Measurements from ENCODE around the gene ACAD9.
A peak's percentile ranks its signal among the peaks of the same experiment; 100 is the strongest.
"Not testable (repeated sequence)": the region's sequence is repeated elsewhere in the genome, so short reads cannot be mapped to it uniquely, and the experiment has no call there.

The ACAD9 gene

GRCh38 chr3:128879125-128879969 lies at the start of gene ACAD9:
ACAD9 (plus strand) TSS chr3:128879620; CDS start chr3:128879692, 72 bp downstream.
- DNase-seq = peak; percentile 98

- not testable (repeated sequence) for DNase-seq
Observed at GRCh38 chr3:128829925-128830625, 49.3 kb upstream of the ACAD9 start.

GRCh38 chr3:128830762-128831161 lies 48.7 kb upstream of the ACAD9 start:
- DNase-seq = not testable (repeated sequence)

- not testable (repeated sequence) for DNase-seq
Observed at GRCh38 chr3:128832979-128833378, 46.4 kb upstream of the ACAD9 start.

- DNase-seq = no peak
Observed at GRCh38 chr3:128835096-128835495, 44.3 kb upstream of the ACAD9 start.

GRCh38 chr3:128841926-128842920 lies 37.2 kb upstream of the ACAD9 start:
- no peak for DNase-seq

GRCh38 chr3:128844502-128844901 lies 34.9 kb upstream of the ACAD9 start:
- DNase-seq = no peak

- DNase-seq = no peak
Observed at GRCh38 chr3:128845119-128845777, 34.2 kb upstream of the ACAD9 start.

- peak; percentile 83 for DNase-seq
Observed at GRCh38 chr3:128845778-128846485, 33.5 kb upstream of the ACAD9 start.

GRCh38 chr3:128846486-128846891 lies 32.9 kb upstream of the ACAD9 start:
- no peak for DNase-seq

GRCh38 chr3:128847666-128848370 lies 31.6 kb upstream of the ACAD9 start:
- no peak for DNase-seq

GRCh38 chr3:128848936-128849335 lies 30.5 kb upstream of the ACAD9 start:
- no peak for DNase-seq

- no peak for DNase-seq
Observed at GRCh38 chr3:128849911-128850455, 29.4 kb upstream of the ACAD9 start.

- DNase-seq = no peak
Observed at GRCh38 chr3:128850544-128850943, 28.9 kb upstream of the ACAD9 start.

GRCh38 chr3:128851601-128852000 lies 27.8 kb upstream of the ACAD9 start:
- no peak for DNase-seq

- DNase-seq = no peak
Observed at GRCh38 chr3:128853826-128854225, 25.6 kb upstream of the ACAD9 start.

GRCh38 chr3:128854475-128854874 lies 24.9 kb upstream of the ACAD9 start:
- DNase-seq = peak; percentile 15

- DNase-seq = no peak
Observed at GRCh38 chr3:128855569-128855968, 23.9 kb upstream of the ACAD9 start.

GRCh38 chr3:128858167-128858566 lies 21.3 kb upstream of the ACAD9 start:
- DNase-seq = no peak

- no peak for DNase-seq
Observed at GRCh38 chr3:128859630-128860029, 19.8 kb upstream of the ACAD9 start.

GRCh38 chr3:128861491-128861890 lies 17.9 kb upstream of the ACAD9 start:
- DNase-seq = no peak

Data from CD4-positive, alpha-beta T cell treated with Interferon gamma for 1 hour (primary cell).